Measurements from ENCODE around the gene ADAM15.
A peak's percentile ranks its signal among the peaks of the same experiment; 100 is the strongest.

Gene ADAM15

GRCh38 chr1:155052439-155053395, 1.6 kb downstream of the ADAM15 start:
- no peaks in the 10 kb centered on the region for H3K9me3 Mint-ChIP-seq
- no peak for DNase-seq (ENCODE audit: low spot score in 2 of 2)

GRCh38 chr1:155053531-155054105, 2.5 kb downstream of the ADAM15 start:
- peaks cover 8% of the 10 kb centered on the region for H3K36me3 Mint-ChIP-seq (ENCODE audit: insufficient read depth)
- DNase-seq (ENCODE audit: low spot score in 2 of 2) = no peak
- no peak for ATAC-seq (replicated peaks; ENCODE audit: extremely low read depth, poor library complexity, severe bottlenecking)
- H3K27ac Mint-ChIP-seq (ENCODE audit: low read depth) = no peak overlapping the region
- H3K4me3 Mint-ChIP-seq = peak overlapping the region; percentile 83
- no peaks in the 10 kb centered on the region for H3K9me3 Mint-ChIP-seq
- H3K27me3 Mint-ChIP-seq = no peaks in the 10 kb centered on the region
- peaks cover 22% of the 10 kb centered on the region for H3K4me1 Mint-ChIP-seq

More at GRCh38 chr1:155052439-155053395, 1.6 kb downstream of the ADAM15 start:
- Mint-ChIP-seq H3K27me3 (no peaks in the 10 kb centered on the region), H3K4me3 (peak overlapping the region; percentile 83), H3K27ac (ENCODE audit: low read depth) (no peak overlapping the region), H3K36me3 (ENCODE audit: insufficient read depth) (peaks cover 8% of the 10 kb centered on the region), H3K4me1 (peaks cover 22% of the 10 kb centered on the region)
- no peak for ATAC-seq (replicated peaks; ENCODE audit: extremely low read depth, poor library complexity, severe bottlenecking)

- DNase-seq (ENCODE audit: low spot score in 2 of 2) = no peak
- H3K27me3 Mint-ChIP-seq = no peaks in the 10 kb centered on the region
- H3K27ac Mint-ChIP-seq (ENCODE audit: low read depth) = no peak overlapping the region
- H3K9me3 Mint-ChIP-seq = no peaks in the 10 kb centered on the region
- H3K36me3 Mint-ChIP-seq (ENCODE audit: insufficient read depth) = peaks cover 10% of the 10 kb centered on the region
- ATAC-seq (replicated peaks; ENCODE audit: extremely low read depth, poor library complexity, severe bottlenecking) = no peak
- peaks cover 16% of the 10 kb centered on the region for H3K4me1 Mint-ChIP-seq
- H3K4me3 Mint-ChIP-seq = no peak overlapping the region
Observed at GRCh38 chr1:155057104-155057503, 6.0 kb downstream of the ADAM15 start.

- H3K9me3 Mint-ChIP-seq = no peaks in the 10 kb centered on the region
- no peak overlapping the region for H3K4me3 Mint-ChIP-seq
- DNase-seq (ENCODE audit: low spot score in 2 of 2) = no peak
- H3K27ac Mint-ChIP-seq (ENCODE audit: low read depth) = no peak overlapping the region
- H3K4me1 Mint-ChIP-seq = peaks cover 15% of the 10 kb centered on the region
- peaks cover 11% of the 10 kb centered on the region for H3K36me3 Mint-ChIP-seq (ENCODE audit: insufficient read depth)
- no peak for ATAC-seq (replicated peaks; ENCODE audit: extremely low read depth, poor library complexity, severe bottlenecking)
- H3K27me3 Mint-ChIP-seq = no peaks in the 10 kb centered on the region
Observed at GRCh38 chr1:155057788-155058211, 6.7 kb downstream of the ADAM15 start.

GRCh38 chr1:155060736-155061135, 9.6 kb downstream of the ADAM15 start:
- DNase-seq (ENCODE audit: low spot score in 2 of 2) = no peak
- Mint-ChIP-seq H3K27me3 (no peaks in the 10 kb centered on the region), H3K27ac (ENCODE audit: low read depth) (no peak overlapping the region), H3K9me3 (no peaks in the 10 kb centered on the region), H3K36me3 (ENCODE audit: insufficient read depth) (peaks cover 18% of the 10 kb centered on the region), H3K4me1 (peaks cover 31% of the 10 kb centered on the region), H3K4me3 (no peak overlapping the region)
- ATAC-seq (replicated peaks; ENCODE audit: extremely low read depth, poor library complexity, severe bottlenecking) = no peak

- peaks cover 14% of the 10 kb centered on the region for H3K36me3 Mint-ChIP-seq (ENCODE audit: insufficient read depth)
- H3K27ac Mint-ChIP-seq (ENCODE audit: low read depth) = no peak overlapping the region
- H3K9me3 Mint-ChIP-seq = no peaks in the 10 kb centered on the region
- H3K27me3 Mint-ChIP-seq = no peaks in the 10 kb centered on the region
- peaks cover 37% of the 10 kb centered on the region for H3K4me1 Mint-ChIP-seq
- peak; percentile 94 to 99 for DNase-seq (ENCODE audit: low spot score in 2 of 2)
- ATAC-seq (replicated peaks; ENCODE audit: extremely low read depth, poor library complexity, severe bottlenecking) = peak; percentile 57
- H3K4me3 Mint-ChIP-seq = peak overlapping the region; percentile 50
Observed at GRCh38 chr1:155061381-155062150, 10.4 kb downstream of the ADAM15 start.

GRCh38 chr1:155062151-155062686, 11.1 kb downstream of the ADAM15 start:
- H3K4me1 Mint-ChIP-seq = peaks cover 37% of the 10 kb centered on the region
- no peak for DNase-seq (ENCODE audit: low spot score in 2 of 2)
- H3K4me3 Mint-ChIP-seq = peak overlapping the region; percentile 81
- no peak overlapping the region for H3K27ac Mint-ChIP-seq (ENCODE audit: low read depth)
- H3K27me3 Mint-ChIP-seq = no peaks in the 10 kb centered on the region
- no peak for ATAC-seq (replicated peaks; ENCODE audit: extremely low read depth, poor library complexity, severe bottlenecking)
- H3K36me3 Mint-ChIP-seq (ENCODE audit: insufficient read depth) = peaks cover 14% of the 10 kb centered on the region
- H3K9me3 Mint-ChIP-seq = no peaks in the 10 kb centered on the region

GRCh38 chr1:155062702-155063411, 11.7 kb downstream of the ADAM15 start:
- H3K27ac Mint-ChIP-seq (ENCODE audit: low read depth) = peak overlapping the region; percentile 79
- peaks cover 37% of the 10 kb centered on the region for H3K4me1 Mint-ChIP-seq
- H3K4me3 Mint-ChIP-seq = peak overlapping the region; percentile 81
- no peaks in the 10 kb centered on the region for H3K27me3 Mint-ChIP-seq
- H3K36me3 Mint-ChIP-seq (ENCODE audit: insufficient read depth) = peaks cover 15% of the 10 kb centered on the region
- H3K9me3 Mint-ChIP-seq = no peaks in the 10 kb centered on the region
- DNase-seq (ENCODE audit: low spot score in 2 of 2) (peak; percentile 43 to 64), ATAC-seq (replicated peaks; ENCODE audit: extremely low read depth, poor library complexity, severe bottlenecking) (peak; percentile 35)

- peak within 1 kb of the TSS; percentile 81 for H3K4me3 Mint-ChIP-seq
- H3K36me3 Mint-ChIP-seq (ENCODE audit: insufficient read depth) = peaks cover 15% of the 10 kb centered on the region
- H3K4me1 Mint-ChIP-seq = peaks cover 37% of the 10 kb centered on the region
- DNase-seq (ENCODE audit: low spot score in 2 of 2) = peak; percentile 65 to 66
- no peaks in the 10 kb centered on the region for H3K9me3 Mint-ChIP-seq
- peak within 1 kb of the TSS; percentile 79 for H3K27ac Mint-ChIP-seq (ENCODE audit: low read depth)
- peak; percentile 82 for ATAC-seq (replicated peaks; ENCODE audit: extremely low read depth, poor library complexity, severe bottlenecking)
- H3K27me3 Mint-ChIP-seq = no peaks in the 10 kb centered on the region
Observed at GRCh38 chr1:155063550-155064110, 12.5 kb downstream of the ADAM15 start, which contains the start of gene EFNA4. Gene EFNA4, plus strand, starts transcription at chr1:155063740. Its CDS starts 84 bp downstream, at chr1:155063824.

GRCh38 chr1:155064111-155064831, 13.2 kb downstream of the ADAM15 start:
- Mint-ChIP-seq H3K27ac (ENCODE audit: low read depth) (peak overlapping the region; percentile 5), H3K4me3 (peak overlapping the region; percentile 81), H3K27me3 (no peaks in the 10 kb centered on the region), H3K9me3 (no peaks in the 10 kb centered on the region), H3K36me3 (ENCODE audit: insufficient read depth) (peaks cover 13% of the 10 kb centered on the region), H3K4me1 (peaks cover 37% of the 10 kb centered on the region)
- ATAC-seq (replicated peaks; ENCODE audit: extremely low read depth, poor library complexity, severe bottlenecking) (peak; percentile 16), DNase-seq (ENCODE audit: low spot score in 2 of 2) (no peak)

GRCh38 chr1:155064832-155065429, 13.8 kb downstream of the ADAM15 start:
- H3K27me3 Mint-ChIP-seq = no peaks in the 10 kb centered on the region
- peak overlapping the region; percentile 81 for H3K4me3 Mint-ChIP-seq
- H3K4me1 Mint-ChIP-seq = peaks cover 37% of the 10 kb centered on the region
- ATAC-seq (replicated peaks; ENCODE audit: extremely low read depth, poor library complexity, severe bottlenecking) (no peak), DNase-seq (ENCODE audit: low spot score in 2 of 2) (no peak)
- no peaks in the 10 kb centered on the region for H3K9me3 Mint-ChIP-seq
- no peak overlapping the region for H3K27ac Mint-ChIP-seq (ENCODE audit: low read depth)
- H3K36me3 Mint-ChIP-seq (ENCODE audit: insufficient read depth) = peaks cover 13% of the 10 kb centered on the region

All from central memory CD8-positive, alpha-beta T cell (primary cell).